ENCODE measurements around the gene UBE2J2. TPM values are rescaled to one million over a fixed set of nuclear protein-coding genes. Genes with fewer than 3 reads are reported as not detected.

UBE2J2 gene
- total and polyA plus RNA-seq, 2 donors (not counting 3 experiments of a cell fraction or from before 2014, with no cell fraction given): 60.7 to 80.7 TPM

DNA sequence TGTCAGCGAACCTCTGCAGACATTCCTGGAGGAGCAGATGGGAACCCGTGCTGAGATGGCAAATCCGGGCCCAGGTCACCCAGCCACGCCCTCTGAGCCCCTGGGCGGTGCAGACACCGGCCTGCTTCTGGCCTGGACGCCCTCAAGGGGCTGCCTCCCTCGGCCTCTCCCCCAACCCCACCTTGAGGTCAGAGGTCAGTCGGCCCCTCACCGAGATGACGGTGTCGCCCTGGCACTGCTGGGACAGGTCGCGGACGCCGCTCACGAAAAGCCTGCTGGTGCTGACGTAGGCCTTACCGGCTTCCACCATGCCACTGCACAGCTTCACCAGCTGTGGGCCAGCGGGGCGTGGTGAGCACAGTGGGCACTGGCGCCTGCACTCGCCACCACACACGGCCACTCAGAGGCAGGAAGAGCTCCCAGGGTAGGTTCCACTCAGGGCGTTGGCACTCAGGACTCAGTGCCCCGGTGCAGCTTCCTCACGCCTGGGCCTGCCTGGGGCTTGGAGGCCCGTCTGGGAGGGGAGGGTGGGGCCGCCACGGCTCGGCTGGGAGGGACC, 29.4 kb upstream of the UBE2J2 start:
- ChIA-PET CTCF (interaction anchor here (1.9 kb wide), 1 partner anchor 180 kb away, joined by 4 read pairs; no protein-coding TSS in a partner anchor), POLR2A (interaction anchor here (0.7 kb wide), 1 partner anchor 28 kb away, joined by 4 read pairs; no protein-coding TSS in a partner anchor)
- Histone ChIP-seq H3K36me3 (ENCODE audit: control insufficient read depth in 2 of 2, extremely low read depth in 1 of 2, insufficient read depth in 2 of 2, low read length in 2 of 2) (no peaks in the 10 kb centered on the region), H3K27ac (ENCODE audit: insufficient read depth, low read depth, low read length) (no peak overlapping the region), H3K27me3 (ENCODE audit: control insufficient read depth in 2 of 2, insufficient read depth in 2 of 2, low read length in 2 of 2) (no peaks in the 10 kb centered on the region), H3K4me1 (ENCODE audit: control insufficient read depth, extremely low read depth, insufficient read depth, low read length) (peaks cover 10% of the 10 kb centered on the region), H3K9me1 (replicated peaks; ENCODE audit: control insufficient read depth, extremely low read depth, insufficient read depth, low read length) (no peaks in the 10 kb centered on the region), H3K9ac (replicated peaks; ENCODE audit: extremely low read depth, insufficient read depth, low read length) (no peak overlapping the region), H3K79me2 (ENCODE audit: control insufficient read depth, insufficient read depth, low read length) (no peaks in the 10 kb centered on the region), H3K9me3 (replicated peaks; ENCODE audit: control insufficient read depth, insufficient read depth, low read length) (no peaks in the 10 kb centered on the region), H3K4me3 (replicated peaks in 1 of 3; ENCODE audit: insufficient read depth in 1 of 3, low read depth in 1 of 3, low read length in 3 of 3) (no peak overlapping the region), H2AFZ (ENCODE audit: low read depth, low read length) (no peak overlapping the region), H4K20me1 (replicated peaks; ENCODE audit: control insufficient read depth, extremely low read depth, insufficient read depth, low read length) (no peaks in the 10 kb centered on the region), H3K4me2 (ENCODE audit: insufficient read depth, low read length) (no peak overlapping the region)
- FAIRE-seq (no peak), DNase-seq (ENCODE audit: low read depth, low spot score) (no peak)
- no TSS peak for BruUV-seq (replicated peaks)
- dilution Hi-C loops (cut with MboI; ENCODE audit: extremely low pct_ligation_motif_present, low sequenced_read_pairs): no loop called here
- no peak for TF ChIP-seq GATA2 (IDR thresholded peaks at IDR 0.05; ENCODE audit: insufficient read depth, insufficient read length, low read depth, low read length)
- TF ChIP-seq EZH2 (IDR thresholded peaks at IDR 0.05; ENCODE audit: borderline replicate concordance, low read depth, low read length, severe bottlenecking): no peak
- TF ChIP-seq, protein P1, sequence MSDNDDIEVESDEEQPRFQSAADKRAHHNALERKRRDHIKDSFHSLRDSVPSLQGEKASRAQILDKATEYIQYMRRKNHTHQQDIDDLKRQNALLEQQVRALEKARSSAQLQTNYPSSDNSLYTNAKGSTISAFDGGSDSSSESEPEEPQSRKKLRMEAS (IDR thresholded peaks at IDR 0.05; ENCODE audit: insufficient read depth, insufficient read length): no peak
- TF ChIP-seq FOS (IDR thresholded peaks at IDR 0.05; ENCODE audit: borderline replicate concordance, insufficient read depth, low read length): no peak
- TF ChIP-seq, protein P2, sequence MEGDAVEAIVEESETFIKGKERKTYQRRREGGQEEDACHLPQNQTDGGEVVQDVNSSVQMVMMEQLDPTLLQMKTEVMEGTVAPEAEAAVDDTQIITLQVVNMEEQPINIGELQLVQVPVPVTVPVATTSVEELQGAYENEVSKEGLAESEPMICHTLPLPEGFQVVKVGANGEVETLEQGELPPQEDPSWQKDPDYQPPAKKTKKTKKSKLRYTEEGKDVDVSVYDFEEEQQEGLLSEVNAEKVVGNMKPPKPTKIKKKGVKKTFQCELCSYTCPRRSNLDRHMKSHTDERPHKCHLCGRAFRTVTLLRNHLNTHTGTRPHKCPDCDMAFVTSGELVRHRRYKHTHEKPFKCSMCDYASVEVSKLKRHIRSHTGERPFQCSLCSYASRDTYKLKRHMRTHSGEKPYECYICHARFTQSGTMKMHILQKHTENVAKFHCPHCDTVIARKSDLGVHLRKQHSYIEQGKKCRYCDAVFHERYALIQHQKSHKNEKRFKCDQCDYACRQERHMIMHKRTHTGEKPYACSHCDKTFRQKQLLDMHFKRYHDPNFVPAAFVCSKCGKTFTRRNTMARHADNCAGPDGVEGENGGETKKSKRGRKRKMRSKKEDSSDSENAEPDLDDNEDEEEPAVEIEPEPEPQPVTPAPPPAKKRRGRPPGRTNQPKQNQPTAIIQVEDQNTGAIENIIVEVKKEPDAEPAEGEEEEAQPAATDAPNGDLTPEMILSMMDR (IDR thresholded peaks at IDR 0.05; ENCODE audit: extremely low read depth in 1 of 2, insufficient read depth in 1 of 2, low read depth in 1 of 2, low read length in 2 of 2): no peak
- no peak for TF ChIP-seq MYC (IDR thresholded peaks at IDR 0.05; ENCODE audit: low read depth, low read length)
- TF ChIP-seq POLR2A (IDR thresholded peaks at IDR 0.05; ENCODE audit: low read depth, low read length): no peak
- no peak for TF ChIP-seq POLR2AphosphoS5 (IDR thresholded peaks at IDR 0.05; ENCODE audit: insufficient read depth, low read depth, low read length)
- no peak for TF ChIP-seq JUN (IDR thresholded peaks at IDR 0.05; ENCODE audit: borderline replicate concordance, insufficient read depth, insufficient read length, low read depth)
- intact Hi-C loops (cut with micrococcal nuclease): no loop called here
